TTC549 (cell line): ENCODE measurements around the gene SRGAP3.

Experiments used
- FAIRE-seq: peaks from 2 replicates; lab custom pipeline; 2012; peaks lifted over from hg19 to GRCh38; lab: Jason Lieb, UNC

Gene SRGAP3

DNA sequence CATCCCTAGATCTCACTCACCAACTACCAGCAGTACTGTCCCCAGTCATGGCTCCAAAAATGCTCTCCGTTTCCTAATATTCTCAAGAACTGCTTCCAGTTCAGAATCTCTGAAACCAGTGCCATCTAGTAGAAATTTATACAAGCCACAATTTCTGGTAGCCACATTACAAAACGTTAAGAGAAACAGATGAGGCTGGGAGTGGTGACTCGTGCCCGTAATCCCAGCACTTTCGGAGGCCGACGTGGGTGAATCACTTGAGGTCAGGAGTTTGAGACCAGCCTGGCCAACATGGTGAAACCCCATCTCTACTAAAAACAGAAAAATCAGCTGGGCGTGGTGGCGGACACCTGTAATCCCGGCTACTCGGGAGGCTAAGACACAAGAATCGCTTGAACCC, 207.8 kb downstream of the SRGAP3 start:
- no peak for FAIRE-seq

DNA sequence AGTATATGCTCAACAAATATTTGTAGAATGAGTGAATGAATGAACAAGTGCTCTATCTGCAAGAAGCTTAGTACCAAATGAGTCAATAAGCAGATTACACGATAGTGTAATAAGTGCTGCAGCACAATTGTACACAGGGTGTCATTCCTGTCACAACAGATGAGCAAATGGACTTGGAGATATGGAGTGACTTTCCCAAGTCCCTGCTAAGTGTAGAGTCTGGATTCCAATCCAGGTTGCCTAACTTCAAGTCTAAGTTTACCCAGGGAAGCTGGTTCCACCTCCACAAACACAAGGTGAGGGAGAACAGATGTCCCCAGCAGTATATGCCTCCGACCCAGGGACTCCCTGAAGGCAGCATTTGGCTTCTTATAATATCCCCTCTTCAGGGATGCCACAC, 208.4 kb downstream of the SRGAP3 start:
- no peak for FAIRE-seq

DNA sequence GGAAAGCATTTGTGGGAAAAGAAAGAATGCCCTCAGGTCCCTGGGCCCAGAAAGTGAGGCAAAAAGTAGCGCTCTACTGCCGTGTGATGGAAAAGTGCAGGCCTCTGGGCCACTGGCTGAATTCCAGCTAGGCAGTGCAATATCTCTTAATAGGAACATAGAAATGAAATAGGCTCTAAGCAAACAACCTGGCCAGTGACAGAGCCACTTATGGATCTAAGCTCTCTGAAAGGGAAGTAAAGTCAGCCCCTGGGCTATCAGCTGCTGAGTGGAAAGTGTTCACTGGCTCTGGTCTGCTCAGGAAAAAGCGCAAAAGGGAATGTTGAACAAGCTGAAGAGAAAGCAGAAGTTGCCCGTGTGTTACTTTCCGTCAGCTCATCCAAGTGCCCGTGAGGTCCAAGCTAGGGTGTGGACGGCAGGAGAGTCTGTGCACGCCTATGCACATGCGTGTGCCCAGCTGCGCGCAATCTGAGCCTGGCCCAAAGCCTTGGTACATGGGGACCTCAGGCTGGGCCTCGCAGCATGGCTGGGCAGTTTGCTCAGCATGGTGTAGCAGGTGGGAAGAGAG, 212.2 kb downstream of the SRGAP3 start:
- FAIRE-seq = no peak

DNA sequence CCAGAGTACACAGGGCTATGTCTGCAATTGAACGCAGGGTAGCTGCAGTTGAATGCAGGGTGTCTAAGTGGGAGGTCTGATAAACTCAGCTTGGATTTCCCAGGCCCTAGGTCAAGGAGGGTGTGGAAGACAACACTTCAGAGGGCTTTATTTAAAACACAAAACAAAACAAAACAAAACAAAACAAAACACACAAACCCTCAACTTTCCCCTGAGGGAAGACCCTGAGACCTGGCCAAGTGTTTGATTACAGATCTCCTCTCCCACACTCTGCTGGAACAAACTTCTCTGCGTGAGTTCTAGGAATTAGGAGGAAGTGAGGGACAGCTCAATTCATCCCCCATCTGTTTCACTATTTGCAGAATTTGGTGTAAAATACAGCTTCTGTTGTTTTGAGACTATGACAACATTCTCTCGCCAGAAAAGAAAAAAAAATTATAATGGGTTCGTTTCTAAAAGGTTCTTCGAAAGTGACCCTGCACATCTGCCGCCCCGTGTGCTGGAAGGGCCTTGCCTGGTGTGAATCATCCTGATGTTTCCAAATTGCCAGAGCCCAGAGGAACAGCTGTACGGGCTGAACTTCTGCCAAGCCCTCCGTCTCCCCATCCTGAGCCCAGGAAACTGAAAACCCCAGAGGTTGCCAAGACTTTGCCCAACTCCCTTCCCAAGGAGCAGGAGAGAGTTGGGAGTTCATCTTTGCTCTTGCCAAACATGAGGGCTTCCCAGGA, 212.9 kb downstream of the SRGAP3 start:
- FAIRE-seq = no peak

DNA sequence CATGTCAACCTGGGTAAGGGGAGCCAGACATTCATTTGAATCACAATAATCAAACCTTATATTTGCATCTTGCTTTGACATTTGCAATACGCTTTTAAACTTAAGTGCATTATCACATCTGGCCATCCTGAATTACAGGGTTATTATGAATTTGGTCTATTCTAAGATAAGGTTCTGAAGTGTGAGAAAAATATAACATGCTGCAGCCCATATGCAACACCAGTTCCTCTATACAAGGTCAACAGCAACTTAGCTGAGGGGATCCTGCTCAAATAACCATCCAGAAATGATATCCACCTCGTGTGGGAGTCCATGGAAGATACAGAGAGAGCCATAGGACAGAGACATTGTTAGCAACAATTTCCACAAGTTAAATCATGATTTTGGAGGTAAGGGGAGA, 213.5 kb downstream of the SRGAP3 start:
- no peak for FAIRE-seq

DNA sequence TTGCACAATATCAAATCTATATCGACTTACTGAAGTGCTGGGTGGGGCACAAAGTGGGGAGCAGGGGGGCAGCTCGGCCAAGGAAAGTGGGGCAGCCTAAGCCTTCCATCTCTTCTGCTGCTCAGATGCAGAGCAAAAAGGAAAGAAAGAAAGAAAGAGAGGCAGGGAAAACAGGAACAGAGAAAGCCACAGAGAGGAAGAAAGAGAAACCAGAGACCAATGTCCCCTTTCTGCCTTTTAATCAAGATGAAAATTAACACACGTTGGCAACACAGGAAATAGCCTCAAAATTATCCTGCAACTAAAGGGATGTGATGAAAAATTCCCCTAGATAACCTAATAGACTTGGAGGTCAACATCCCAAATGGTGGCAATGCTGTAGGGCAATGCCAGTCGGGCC, 214.0 kb downstream of the SRGAP3 start:
- no peak for FAIRE-seq

DNA sequence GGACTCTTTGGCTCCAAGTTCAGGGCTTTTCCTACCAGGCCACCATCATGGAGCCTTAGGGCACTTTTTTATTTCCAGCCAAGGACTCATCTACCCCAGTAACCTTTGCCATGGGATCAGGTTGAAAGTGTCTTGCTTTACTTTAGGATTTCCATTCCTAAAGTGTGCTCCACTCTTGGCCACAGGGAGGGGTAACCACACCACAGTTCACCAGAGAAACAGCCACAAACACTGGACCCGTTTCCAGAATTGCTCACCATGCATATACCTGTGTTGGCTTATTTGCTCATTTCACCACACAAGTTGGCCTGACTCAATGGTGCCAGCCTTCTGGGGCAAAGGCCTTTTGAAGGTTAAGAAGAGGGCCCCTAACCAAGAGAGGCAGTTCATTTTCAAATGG, 215.6 kb downstream of the SRGAP3 start:
- no peak for FAIRE-seq

DNA sequence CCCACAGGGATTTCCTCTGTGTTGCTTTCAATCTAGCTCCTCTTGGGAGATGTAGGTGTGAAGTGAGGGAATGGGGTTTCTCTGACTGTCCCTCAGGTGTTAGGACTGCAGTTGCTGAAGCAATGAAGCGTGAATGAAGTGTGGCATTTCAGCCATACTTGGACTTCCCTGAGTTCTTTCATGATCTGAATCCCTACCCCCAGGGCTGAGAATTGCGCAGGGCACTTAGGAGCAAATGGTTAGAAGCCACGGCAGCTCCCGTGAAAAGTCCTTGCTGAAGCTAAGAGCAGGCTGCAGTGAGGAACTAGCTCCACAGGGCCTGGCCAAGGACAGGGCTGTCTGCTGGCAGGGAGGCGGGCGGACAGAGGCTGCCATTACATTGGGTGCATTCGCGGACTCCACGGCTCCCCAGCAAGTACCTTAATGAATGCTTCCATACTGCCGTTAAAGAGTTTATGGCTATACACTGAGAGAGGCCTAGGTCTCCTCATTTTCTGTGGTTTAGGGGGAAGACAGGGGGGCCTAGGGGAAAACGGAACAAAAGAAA, 217.1 kb downstream of the SRGAP3 start:
- no peak for FAIRE-seq

DNA sequence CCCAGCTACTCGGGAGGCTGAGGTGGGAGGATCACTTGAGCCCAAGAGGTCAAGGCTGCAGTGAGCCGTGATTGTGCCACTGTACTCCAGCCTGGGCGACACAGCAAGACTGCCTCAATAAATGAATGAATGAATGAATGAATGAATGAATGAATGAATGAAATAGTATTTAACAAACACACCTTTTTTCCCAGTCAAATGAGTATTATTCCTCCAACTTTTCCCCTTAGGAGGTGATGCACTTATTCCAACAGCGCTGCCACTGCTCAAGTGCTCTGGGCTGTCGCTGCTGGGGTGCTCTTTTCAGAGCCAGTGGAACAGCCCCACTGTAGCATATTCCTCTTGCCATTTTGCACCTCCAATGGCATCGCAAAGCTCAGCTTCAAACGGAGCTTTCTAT, 219.4 kb downstream of the SRGAP3 start:
- FAIRE-seq = no peak

DNA sequence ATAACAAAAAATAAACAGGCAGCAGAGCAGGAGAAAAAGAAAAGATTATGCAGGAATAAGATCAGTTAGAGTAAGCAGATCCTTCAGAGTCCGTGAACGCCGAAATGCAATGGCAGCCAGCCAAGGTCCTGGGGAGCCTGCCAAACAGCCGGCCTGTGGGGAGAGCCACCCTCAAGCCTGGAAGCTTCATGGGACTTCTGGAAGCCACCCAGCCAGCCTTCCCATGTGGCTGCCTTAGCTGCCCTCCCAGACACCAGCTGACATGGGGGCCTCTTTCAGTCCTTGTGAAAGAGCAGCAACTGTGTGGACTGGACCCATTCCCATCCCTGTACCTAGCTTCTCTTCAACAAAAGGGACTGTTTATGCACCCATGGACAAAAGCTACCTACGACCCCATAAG, 221.3 kb downstream of the SRGAP3 start:
- FAIRE-seq = no peak

DNA sequence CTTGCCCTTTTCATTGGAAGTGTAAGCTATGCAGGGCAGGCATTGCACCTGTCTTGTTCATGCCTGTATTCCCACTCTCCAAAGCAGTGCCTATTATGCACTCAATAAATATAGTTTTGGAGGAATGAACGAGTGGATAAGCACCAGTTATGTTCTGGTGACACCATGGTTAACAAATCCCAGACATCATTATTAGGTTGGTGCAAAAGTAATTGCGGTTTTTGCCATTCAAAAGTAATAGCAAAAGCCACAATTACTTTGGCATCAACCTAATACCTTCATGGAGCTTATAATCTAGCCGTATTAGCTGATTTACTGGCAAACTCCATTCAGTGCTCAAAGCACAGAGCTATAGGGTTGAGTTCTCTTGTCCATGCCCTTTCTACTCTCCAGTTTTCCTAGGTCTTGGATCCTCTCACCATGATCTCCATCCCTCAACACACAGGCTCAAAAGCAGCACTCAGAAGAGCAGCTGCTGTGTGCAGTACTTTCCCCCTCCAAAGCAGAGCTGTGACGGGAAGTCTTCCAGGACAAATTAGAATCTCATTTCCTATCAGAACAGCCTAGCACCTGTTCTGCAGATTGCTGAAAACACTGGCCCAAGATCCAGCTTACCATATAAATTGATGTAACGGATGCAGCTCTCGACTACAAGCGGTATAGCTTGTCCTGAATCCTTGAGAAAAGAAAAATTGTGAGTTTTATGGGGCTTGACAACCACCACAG, 223.0 kb downstream of the SRGAP3 start:
- FAIRE-seq = no peak

DNA sequence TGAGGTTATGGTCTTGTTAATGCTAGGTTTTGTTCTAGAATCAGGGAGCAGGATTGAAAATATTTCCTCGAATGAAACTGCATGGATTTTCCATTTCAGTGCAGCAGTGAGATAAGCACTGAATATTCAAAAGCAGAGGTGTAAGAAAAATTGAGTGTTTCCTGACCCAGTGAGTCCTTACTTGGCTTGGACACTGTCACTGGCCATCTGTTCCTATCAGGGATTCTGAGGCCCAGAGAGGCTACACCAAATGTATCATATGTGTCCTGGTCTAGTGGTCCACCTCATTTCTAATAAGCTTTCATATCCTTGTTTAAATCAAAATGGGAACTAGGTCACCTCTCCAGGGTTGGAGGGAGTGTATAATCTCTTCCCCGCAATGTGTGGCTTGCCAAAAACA, 225.1 kb downstream of the SRGAP3 start:
- FAIRE-seq = no peak

DNA sequence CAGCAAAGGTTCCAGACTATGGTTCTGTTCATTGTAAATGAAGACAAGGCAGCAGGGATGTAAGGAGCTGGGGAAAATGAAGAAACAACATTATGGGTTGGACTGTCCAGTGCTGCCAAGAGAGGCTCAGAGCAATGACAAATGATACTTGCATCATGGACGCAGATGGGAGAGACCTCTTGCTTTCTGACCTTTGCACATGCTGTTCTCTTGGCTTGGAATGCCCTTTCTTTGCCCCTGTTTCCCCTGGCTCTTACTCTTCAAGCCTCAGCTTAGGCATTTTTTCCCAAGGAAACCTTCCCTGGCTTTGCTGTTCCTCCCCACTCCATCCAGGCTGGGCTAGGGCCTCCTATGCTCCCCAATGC, 226.2 kb downstream of the SRGAP3 start:
- no peak for FAIRE-seq

DNA sequence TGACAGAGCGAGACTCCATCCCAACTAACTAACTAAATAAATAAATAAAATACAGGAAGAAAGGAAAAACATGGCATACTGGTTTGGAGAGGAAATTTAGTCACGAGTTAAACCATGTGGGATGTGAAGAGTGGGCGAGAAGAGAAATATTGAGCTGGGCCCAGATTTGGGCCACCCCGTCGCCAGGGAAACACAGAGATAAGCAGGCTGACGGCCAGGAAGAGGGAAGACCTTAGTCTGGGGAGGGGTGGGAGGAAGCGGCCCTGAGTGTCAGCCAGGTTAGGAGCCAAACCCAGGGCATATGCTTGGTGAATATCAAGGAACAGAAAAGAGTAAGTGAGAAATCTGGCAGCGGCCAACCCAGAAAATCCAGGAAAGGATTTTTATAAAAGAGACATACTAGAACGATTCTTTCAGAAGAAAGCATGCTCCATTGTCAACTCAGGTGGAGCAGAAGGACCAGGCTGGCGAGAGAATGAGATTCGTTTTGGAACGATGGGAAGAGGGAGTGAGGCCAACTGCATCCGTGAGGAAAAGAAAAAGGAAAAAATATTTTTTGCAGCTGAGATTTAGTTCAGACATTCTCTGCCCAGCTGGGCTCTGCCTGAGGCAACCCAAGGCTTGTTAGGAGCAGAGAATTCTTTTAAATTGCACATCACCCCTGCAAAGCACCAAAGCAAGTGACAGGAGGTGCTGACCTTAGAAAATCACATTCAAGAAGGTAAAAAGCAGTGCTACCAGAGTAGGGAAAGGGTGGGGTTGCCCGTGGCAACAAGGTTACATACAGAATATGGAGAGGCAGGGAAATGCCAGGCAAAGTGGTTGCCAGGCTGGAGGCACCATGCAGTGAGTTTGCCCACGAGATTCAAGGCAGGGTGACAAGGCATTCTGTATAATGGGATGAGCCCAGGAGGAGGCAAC, 226.9 kb downstream of the SRGAP3 start:
- no peak for FAIRE-seq

DNA sequence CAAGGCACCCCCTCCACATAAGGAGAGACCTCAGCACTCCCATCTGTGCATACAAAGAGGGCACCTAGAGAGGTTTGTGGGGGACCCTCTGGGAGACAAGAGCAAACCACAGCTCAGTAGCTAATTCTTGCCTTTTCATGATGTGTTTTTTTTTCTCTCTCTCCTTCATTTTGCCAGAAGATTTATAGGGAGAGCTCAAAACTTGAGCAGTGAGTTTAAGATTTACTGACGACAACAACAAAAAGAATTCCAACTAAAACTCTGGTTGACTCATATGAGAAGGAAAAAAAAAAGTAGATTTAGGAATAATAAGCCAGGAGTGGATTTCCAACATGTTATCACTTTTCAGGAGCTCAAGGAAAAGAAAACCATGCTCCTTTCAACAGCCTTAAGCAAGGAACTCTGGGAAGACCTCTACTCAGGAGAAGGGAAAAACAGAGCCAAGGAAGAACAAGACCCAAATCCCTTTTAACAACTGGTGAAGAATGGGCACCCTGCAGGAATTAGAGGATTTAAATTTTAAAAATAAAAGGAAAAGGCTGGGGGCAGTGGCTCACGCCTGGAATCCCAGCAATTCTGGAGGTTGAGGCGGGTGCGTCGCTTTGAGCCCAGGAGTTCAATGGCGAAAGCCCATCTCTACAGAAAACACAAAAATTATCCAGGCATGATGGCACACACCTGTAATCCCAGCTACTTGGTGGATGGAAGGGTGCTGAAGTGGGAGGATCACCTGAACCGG, 228.0 kb downstream of the SRGAP3 start:
- FAIRE-seq = no peak

DNA sequence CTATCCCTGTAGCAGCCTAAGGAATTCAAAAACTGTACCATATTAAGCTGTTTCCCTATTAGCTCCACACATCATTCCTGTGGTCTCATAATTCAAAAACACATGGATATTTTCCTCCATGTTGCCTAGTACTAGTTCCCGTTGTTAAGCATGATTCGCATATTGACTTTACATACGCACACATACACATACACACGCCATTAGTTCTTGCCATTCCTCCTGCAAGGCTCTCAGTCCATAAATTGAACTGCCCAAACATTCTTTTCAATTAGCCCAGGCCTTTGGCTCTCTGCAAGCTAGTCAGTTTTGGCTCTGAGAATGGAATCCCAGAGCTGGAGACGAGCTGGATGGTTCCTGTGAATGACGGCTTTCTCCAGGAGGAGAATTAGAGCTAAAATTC, 229.0 kb downstream of the SRGAP3 start:
- no peak for FAIRE-seq

DNA sequence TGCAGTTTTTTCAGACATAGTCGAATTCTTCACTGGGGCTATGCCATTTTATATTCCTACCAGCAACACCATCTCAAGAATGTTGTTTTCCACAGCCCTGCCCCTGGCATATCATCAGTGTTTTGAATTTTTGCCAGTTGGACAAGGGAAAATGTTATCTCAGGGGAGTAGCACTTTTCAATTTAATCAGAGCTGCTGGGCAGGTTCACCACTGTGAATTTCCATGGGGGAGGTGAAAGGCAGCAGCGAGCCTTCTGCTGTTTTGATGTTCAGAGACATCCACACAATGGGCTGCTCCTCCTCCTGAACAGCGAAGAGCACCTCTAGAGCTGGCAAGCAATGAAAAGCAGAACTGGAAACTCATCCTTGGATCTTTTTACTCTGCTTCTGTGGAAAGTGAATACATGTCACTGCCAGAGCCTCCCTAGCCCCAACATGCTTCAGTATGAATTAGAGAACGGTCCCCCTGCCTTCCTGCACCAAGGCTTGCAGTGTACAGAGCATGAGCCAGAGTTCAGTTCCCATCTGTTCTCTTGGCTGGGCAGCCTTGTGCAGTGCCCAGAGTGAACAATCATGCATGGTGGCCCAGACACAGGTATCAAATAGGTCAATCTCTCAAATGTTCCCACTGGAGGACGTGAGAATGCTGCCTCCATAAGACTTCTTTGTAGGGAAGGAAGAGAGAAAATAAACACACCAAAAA, 230.0 kb downstream of the SRGAP3 start:
- FAIRE-seq = no peak

DNA sequence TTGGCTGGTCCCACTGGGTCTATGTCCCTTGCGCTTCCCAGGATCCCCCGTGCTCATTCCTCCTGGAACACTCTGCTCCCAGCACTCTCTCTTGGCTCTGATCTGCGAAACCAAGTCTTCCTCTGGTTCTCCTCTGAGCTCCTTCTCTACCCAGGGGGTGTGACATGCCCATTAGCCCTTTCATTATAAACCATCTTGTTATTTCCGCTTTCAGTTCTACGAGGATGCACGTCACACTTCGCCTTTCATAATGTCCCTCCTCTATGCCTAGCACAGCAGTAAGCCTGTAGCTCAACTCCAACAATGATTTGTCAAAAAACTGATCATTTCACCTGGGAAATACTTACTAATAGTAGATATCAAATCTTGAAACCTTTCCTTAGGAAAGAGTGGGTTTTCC, 234.2 kb downstream of the SRGAP3 start:
- no peak for FAIRE-seq

DNA sequence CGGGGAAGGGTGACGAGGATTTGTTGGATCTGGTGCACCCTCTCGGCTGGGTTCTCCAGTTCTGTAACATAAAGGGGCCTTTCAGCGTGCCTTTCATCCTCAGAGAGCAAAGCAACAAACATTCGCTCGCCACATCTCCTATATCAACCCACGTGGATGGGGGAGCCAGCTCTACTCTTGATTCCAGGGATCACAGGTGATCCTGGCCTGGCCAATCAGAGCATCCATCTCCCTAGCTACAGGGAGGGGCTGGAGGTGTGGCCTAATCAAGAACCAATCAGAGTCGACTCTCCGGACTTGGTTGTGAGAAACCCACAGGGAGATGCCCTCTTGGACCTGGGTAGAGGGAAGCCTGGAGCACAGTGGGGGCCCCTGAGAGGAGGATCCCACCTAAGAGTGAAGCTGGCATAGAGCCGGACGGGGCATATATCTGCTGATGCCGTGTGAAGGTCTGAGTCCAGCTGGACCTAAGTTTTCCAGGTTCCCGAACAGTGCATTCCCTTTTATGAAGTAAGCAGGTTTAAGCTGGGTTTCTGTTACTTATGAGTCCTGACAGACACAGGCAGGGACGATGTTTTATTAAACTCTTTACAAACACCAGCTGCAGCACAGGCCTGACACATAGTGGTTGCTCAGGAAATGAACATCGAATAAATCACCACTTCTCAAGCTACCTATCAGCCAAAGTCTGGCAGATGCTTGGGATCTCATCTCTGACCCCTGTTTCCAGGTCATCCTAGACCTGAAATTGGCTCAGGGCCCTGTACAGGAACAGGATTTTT, 235.5 kb downstream of the SRGAP3 start:
- FAIRE-seq = no peak

DNA sequence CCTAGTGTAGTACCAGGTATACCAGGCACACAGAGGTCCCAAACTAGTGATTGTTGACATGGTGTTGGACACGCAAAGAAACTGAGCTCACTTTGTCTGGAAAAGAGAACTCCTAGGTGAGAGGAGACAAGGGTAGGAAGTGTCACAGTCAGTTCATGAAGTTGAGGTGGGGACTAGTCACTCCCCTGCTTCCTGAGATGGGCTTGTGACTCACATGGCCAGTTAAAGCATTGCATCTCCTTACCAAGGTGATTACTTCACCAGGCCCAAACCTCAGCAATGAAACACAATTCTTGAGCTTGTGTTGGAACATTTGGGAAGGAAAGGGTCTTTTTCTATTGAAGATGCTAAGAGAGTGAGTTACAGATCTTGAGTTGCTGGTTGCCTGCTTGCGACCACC, 236.9 kb downstream of the SRGAP3 start:
- no peak for FAIRE-seq
